ENCODE measurements around the gene POLR1G.

- no peak for TF ChIP-seq CTCF (IDR thresholded peaks at IDR 0.05)
- no peak for TF ChIP-seq POLR2A (IDR thresholded peaks at IDR 0.05)
Observed at GRCh38 chr19:45368737-45369340, 37.6 kb upstream of the POLR1G start.

Data from thyroid gland (tissue), 4 donors.